NCI-H128 (cell line): Measurements from ENCODE around the gene PEX7.
A peak's percentile ranks its signal among the peaks of the same experiment; 100 is the strongest.
"Not testable (repeated sequence)": the region's sequence is repeated elsewhere in the genome, so short reads cannot be mapped to it uniquely, and the experiment has no call there.

Experiments
- DNase-seq: peaks from one replicate; lab custom pipeline; 2025; ENCODE audit not compliant: unreplicated experiment; lab: John Stamatoyannopoulos, UW

PEX7 gene

GRCh38 chr6:136822376-136823127 is at the start of gene PEX7:
TSS of gene PEX7 (plus strand) at chr6:136822592. CDS start at chr6:136822666, 74 bp downstream.
- DNase-seq, result peak; percentile 50

- no peak for DNase-seq
These were observed 49.5 kb upstream of the PEX7 start for GRCh38 chr6:136772685-136773472.

GRCh38 chr6:136773473-136773796 is 49.0 kb upstream of the PEX7 start:
- no peak for DNase-seq

- DNase-seq, result no peak
These were observed 48.0 kb upstream of the PEX7 start for GRCh38 chr6:136774228-136775041.

GRCh38 chr6:136775081-136775480 is 47.3 kb upstream of the PEX7 start:
- no peak for DNase-seq

GRCh38 chr6:136775548-136775947 is 46.8 kb upstream of the PEX7 start:
- DNase-seq, result no peak

GRCh38 chr6:136777651-136778050 is 44.7 kb upstream of the PEX7 start:
- DNase-seq, result no peak

GRCh38 chr6:136779682-136780081 is 42.7 kb upstream of the PEX7 start:
- DNase-seq, result no peak

- DNase-seq, result no peak
These were observed 41.4 kb upstream of the PEX7 start for GRCh38 chr6:136780972-136781371.

- DNase-seq, result no peak
These were observed 40.2 kb upstream of the PEX7 start for GRCh38 chr6:136782021-136782770.

- no peak for DNase-seq
These were observed 39.4 kb upstream of the PEX7 start for GRCh38 chr6:136783021-136783420.

- no peak for DNase-seq
These were observed 38.7 kb upstream of the PEX7 start for GRCh38 chr6:136783495-136784270.

GRCh38 chr6:136784271-136784664 is 38.1 kb upstream of the PEX7 start:
- no peak for DNase-seq

GRCh38 chr6:136784910-136785746 is 37.3 kb upstream of the PEX7 start:
- DNase-seq, result no peak

GRCh38 chr6:136786658-136787057 is 35.7 kb upstream of the PEX7 start:
- no peak for DNase-seq

GRCh38 chr6:136787726-136788068 is 34.7 kb upstream of the PEX7 start:
- no peak for DNase-seq

- no peak for DNase-seq
These were observed 34.1 kb upstream of the PEX7 start for GRCh38 chr6:136788069-136788902.

- DNase-seq, result not testable (repeated sequence)
These were observed 33.0 kb upstream of the PEX7 start for GRCh38 chr6:136789440-136789839.
